Stomach (tissue), 4 donors: ENCODE data around the gene GSC.

ENCODE experiments used
- CTCF ChIP-seq, 7 experiments: fragments of 450-650 bp in 4 of 7; fragments of 200-600 bp in 3 of 7; sonication (generic) in 3 of 7; IDR thresholded peaks; one replicate each; pipeline ENCODE4 v1.5.1; 2016 to 2019; ENCODE audit warnings: antibody characterized with exemption in 7 of 7, control low read depth in 2 of 7, mild to moderate bottlenecking in 1 of 7
- POLR2A ChIP-seq, 4 donors: fragments of 450-650 bp; IDR thresholded peaks; one replicate each; pipeline ENCODE4 v1.6.1; 2016; ENCODE audit warnings: antibody characterized with exemption in 4 of 4, control low read depth in 2 of 4, mild to moderate bottlenecking in 1 of 4, moderate library complexity in 1 of 4
- POLR2AphosphoS5 ChIP-seq, 3 donors: sonication (generic); formaldehyde crosslinking; IDR thresholded peaks; one replicate each; pipeline ENCODE4 v1.6.1; 2016; ENCODE audit warnings: antibody characterized with exemption in 3 of 3

GRCh38 chr14:94819531-94819930 lies 49.6 kb upstream of the GSC start:
- TF ChIP-seq CTCF (IDR thresholded peaks at IDR 0.05) (no peak), POLR2AphosphoS5 (IDR thresholded peaks at IDR 0.05) (no peak), POLR2A (IDR thresholded peaks at IDR 0.05) (no peak)
